HuH-7 (cell line): ENCODE measurements around the gene AMT.
"Not testable (repeated sequence)": the region's sequence is repeated elsewhere in the genome, so short reads cannot be mapped to it uniquely, and the experiment has no call there.

ENCODE experiments used
- DNase-seq: peaks from one replicate; pipeline ENCODE4 v3.0.0; 2011; ENCODE audit warnings: low spot score

Gene AMT

GRCh38 chr3:49421890-49422378, 339 bp downstream of the AMT start:
- DNase-seq, result no peak

- DNase-seq, result no peak
Measured at GRCh38 chr3:49417516-49418120, 4.7 kb downstream of the AMT start.

- DNase-seq, result no peak
Measured at GRCh38 chr3:49416867-49417266, 5.4 kb downstream of the AMT start.

- no peak for DNase-seq
Measured at GRCh38 chr3:49415931-49416601, 6.2 kb downstream of the AMT start.

- no peak for DNase-seq
Measured at GRCh38 chr3:49414753-49415152, 7.5 kb downstream of the AMT start.

- no peak for DNase-seq
Measured at GRCh38 chr3:49413338-49413734, 8.9 kb downstream of the AMT start.

- DNase-seq, result no peak
Measured at GRCh38 chr3:49412632-49413337, 9.5 kb downstream of the AMT start.

GRCh38 chr3:49411968-49412631, 10.2 kb downstream of the AMT start, which contains the start of the genes RHOA and TCTA:
RHOA (minus strand) TSS chr3:49411976; CDS start chr3:49375589, 36,387 bp downstream.
TCTA (plus strand) TSS chr3:49412423; CDS start chr3:49412427, 4 bp downstream.
- DNase-seq, result peak; percentile 98

GRCh38 chr3:49411535-49411967, 10.7 kb downstream of the AMT start:
- no peak for DNase-seq

GRCh38 chr3:49410846-49411534, 11.3 kb downstream of the AMT start:
- DNase-seq, result no peak

GRCh38 chr3:49410066-49410845, 12.0 kb downstream of the AMT start:
- no peak for DNase-seq

GRCh38 chr3:49406571-49407565, 15.4 kb downstream of the AMT start:
- DNase-seq, result no peak

- DNase-seq, result not testable (repeated sequence)
Measured at GRCh38 chr3:49405570-49405969, 16.7 kb downstream of the AMT start.

- no peak for DNase-seq
Measured at GRCh38 chr3:49403891-49404290, 18.4 kb downstream of the AMT start.

GRCh38 chr3:49401766-49402165, 20.5 kb downstream of the AMT start:
- DNase-seq, result no peak

GRCh38 chr3:49399461-49399860, 22.8 kb downstream of the AMT start:
- DNase-seq, result no peak

GRCh38 chr3:49397470-49397869, 24.8 kb downstream of the AMT start:
- DNase-seq, result no peak

GRCh38 chr3:49391310-49391709, 31.0 kb downstream of the AMT start:
- not testable (repeated sequence) for DNase-seq

GRCh38 chr3:49389297-49389696, 33.0 kb downstream of the AMT start:
- no peak for DNase-seq
